OCI-LY3 (cell line): ENCODE results near the gene PHC2.

Experiments
- CTCF ChIP-seq: fragments of 200-600, 300-600 bp; sonication (generic); IDR thresholded peaks from 2 replicates; pipeline ENCODE4 v1.5.1; 2014; ENCODE audit warnings: antibody characterized with exemption, low read length, low read depth
- EZH2phosphoT487 ChIP-seq: fragments of 200-600 bp; shearing (Covaris generic); IDR thresholded peaks from 2 replicates; pipeline ENCODE4 v1.6.1; 2018; ENCODE audit warnings: antibody characterized with exemption, mixed run types, low read depth

- TF ChIP-seq CTCF (no peak), EZH2phosphoT487 (no peak)
These were observed 83.3 kb downstream of the PHC2 start for GRCh38 chr1:33347650-33347992.
